Breast epithelium (tissue), 4 donors: ENCODE results near the gene RNF2. TPM values are rescaled to one million over a fixed set of nuclear protein-coding genes. Genes with fewer than 3 reads are reported as not detected.
A peak's percentile ranks its signal among the peaks of the same experiment; 100 is the strongest.

Source experiments
- DNase-seq, 2 donors: peaks; one replicate each; pipeline ENCODE4 v3.0.0-alpha.2; 2019; ENCODE audit warnings: low spot score in 2 of 2
- H3K27ac ChIP-seq, 2 donors: fragments of 200-600 bp; sonication (generic) in 1 of 2; one replicate each; pipeline ENCODE4 v1.5.1; 2016 to 2019; ENCODE audit warnings: mild to moderate bottlenecking in 1 of 2
- H3K27me3 ChIP-seq, 2 donors: fragments of 200-600 bp; sonication (generic) in 1 of 2; one replicate each; pipeline versions ENCODE4 v1.5.1 to v1.6.0; 2017 to 2019; ENCODE audit warnings: control low read depth in 1 of 2, mild to moderate bottlenecking in 1 of 2
- H3K36me3 ChIP-seq: fragments of 200-600 bp; one replicate; pipeline ENCODE4 v1.5.1; 2019
- H3K4me1 ChIP-seq, 2 donors: fragments of 200-600 bp; sonication (generic); one replicate each; pipeline ENCODE4 v1.5.1; 2016 to 2019; ENCODE audit warnings: control low read depth in 1 of 2
- H3K4me3 ChIP-seq, 3 donors: fragments of 200-600 bp; sonication (generic); 1 replicate in 2 of 3; 2 replicates in 1 of 3; pipeline ENCODE4 v1.5.1; 2016 to 2019; ENCODE audit warnings: mild to moderate bottlenecking in 3 of 3, moderate library complexity in 2 of 3
- H3K9me3 ChIP-seq, 2 donors: fragments of 200-600 bp; sonication (generic) in 1 of 2; one replicate each; pipeline ENCODE4 v1.5.1; 2016 to 2019; ENCODE audit warnings: control low read depth in 1 of 2
- CTCF ChIP-seq, 3 donors: fragments of 450-650 bp; IDR thresholded peaks; one replicate each; pipeline ENCODE4 v1.5.1; 2016 to 2017; ENCODE audit warnings: antibody characterized with exemption in 3 of 3, mild to moderate bottlenecking in 3 of 3, moderate library complexity in 3 of 3
- POLR2A ChIP-seq: fragments of 450-650 bp; IDR thresholded peaks from one replicate; pipeline ENCODE4 v1.6.1; 2016; ENCODE audit warnings: antibody characterized with exemption, mild to moderate bottlenecking, moderate library complexity
- POLR2AphosphoS5 ChIP-seq, 3 donors: sonication (generic); formaldehyde crosslinking; IDR thresholded peaks; one replicate each; pipeline ENCODE4 v1.6.1; 2017; ENCODE audit warnings: antibody characterized with exemption in 3 of 3
- intact Hi-C: fragments of 100-400 bp; cut with DNase I; formaldehyde crosslinking; loops from one replicate; pipeline ENCODE4 v1.15.1; 2023; ENCODE audit warnings: low total_unique reads
- total RNA-seq, 3 donors: library from RNA; depleted of rRNA; stranded (reverse); fragments of >200 nt; gene quantifications; one replicate each; pipeline ENCODE4 v1.1.0, GENCODE V29; 2016

Gene RNF2
- total RNA-seq, 3 donors from 2014 or later: 17.1 to 28.7 (median 20.3) TPM

GRCh38 chr1:185068341-185068740 is 23.0 kb downstream of the RNF2 start:
- intact Hi-C loops: no loop called here
- H3K4me1 ChIP-seq: no peaks in the 10 kb centered on the region
- H3K4me3 ChIP-seq: no peak overlapping the region
- H3K27me3 ChIP-seq: no peaks in the 10 kb centered on the region
- TF ChIP-seq POLR2A: no peak
- no peak for TF ChIP-seq POLR2AphosphoS5 (IDR thresholded peaks at IDR 0.05)
- no peak for TF ChIP-seq CTCF (IDR thresholded peaks at IDR 0.05)
- no peaks in the 10 kb centered on the region for H3K36me3 ChIP-seq
- no peak overlapping the region for H3K27ac ChIP-seq
- peak; percentile 44 to 67 for DNase-seq
- H3K9me3 ChIP-seq: no peaks in the 10 kb centered on the region

GRCh38 chr1:185069202-185069772 is 23.9 kb downstream of the RNF2 start:
- no peak for TF ChIP-seq CTCF (IDR thresholded peaks at IDR 0.05)
- no peak for TF ChIP-seq POLR2A
- no peak for TF ChIP-seq POLR2AphosphoS5 (IDR thresholded peaks at IDR 0.05)
- Histone ChIP-seq H3K27me3 (no peaks in the 10 kb centered on the region), H3K27ac (no peak overlapping the region), H3K4me1 (no peaks in the 10 kb centered on the region), H3K4me3 (no peak overlapping the region), H3K36me3 (no peaks in the 10 kb centered on the region), H3K9me3 (no peaks in the 10 kb centered on the region)
- no peak for DNase-seq
- intact Hi-C loops: no loop called here

- no peaks in the 10 kb centered on the region for H3K4me1 ChIP-seq
- TF ChIP-seq POLR2A: no peak
- H3K36me3 ChIP-seq: no peaks in the 10 kb centered on the region
- no peaks in the 10 kb centered on the region for H3K9me3 ChIP-seq
- intact Hi-C loops: no loop called here
- H3K4me3 ChIP-seq: no peak overlapping the region
- H3K27ac ChIP-seq: no peak overlapping the region
- no peak for DNase-seq
- no peaks in the 10 kb centered on the region for H3K27me3 ChIP-seq
Measured at GRCh38 chr1:185070051-185070450, 24.7 kb downstream of the RNF2 start.

GRCh38 chr1:185073725-185074124 is 28.4 kb downstream of the RNF2 start:
- no peaks in the 10 kb centered on the region for H3K9me3 ChIP-seq
- H3K4me1 ChIP-seq: no peaks in the 10 kb centered on the region
- H3K27me3 ChIP-seq: no peaks in the 10 kb centered on the region
- DNase-seq: no peak
- H3K27ac ChIP-seq: no peak overlapping the region
- no peaks in the 10 kb centered on the region for H3K36me3 ChIP-seq
- intact Hi-C loops: no loop called here
- TF ChIP-seq POLR2A: no peak
- TF ChIP-seq CTCF (IDR thresholded peaks at IDR 0.05): no peak
- TF ChIP-seq POLR2AphosphoS5 (IDR thresholded peaks at IDR 0.05): no peak
- no peak overlapping the region for H3K4me3 ChIP-seq

GRCh38 chr1:185074307-185074706 is 28.9 kb downstream of the RNF2 start:
- H3K36me3 ChIP-seq: no peaks in the 10 kb centered on the region
- no peak for DNase-seq
- H3K27ac ChIP-seq: no peak overlapping the region
- H3K4me3 ChIP-seq: no peak overlapping the region
- no peaks in the 10 kb centered on the region for H3K27me3 ChIP-seq
- no peaks in the 10 kb centered on the region for H3K9me3 ChIP-seq
- intact Hi-C loops: no loop called here
- no peaks in the 10 kb centered on the region for H3K4me1 ChIP-seq
- no peak for TF ChIP-seq CTCF (IDR thresholded peaks at IDR 0.05)
- TF ChIP-seq POLR2A: no peak
- no peak for TF ChIP-seq POLR2AphosphoS5 (IDR thresholded peaks at IDR 0.05)

GRCh38 chr1:185075476-185075875 is 30.1 kb downstream of the RNF2 start:
- intact Hi-C loops: no loop called here
- no peaks in the 10 kb centered on the region for H3K36me3 ChIP-seq
- H3K27ac ChIP-seq: no peak overlapping the region
- no peak for TF ChIP-seq CTCF (IDR thresholded peaks at IDR 0.05)
- TF ChIP-seq POLR2AphosphoS5 (IDR thresholded peaks at IDR 0.05): no peak
- TF ChIP-seq POLR2A: no peak
- no peaks in the 10 kb centered on the region for H3K9me3 ChIP-seq
- H3K27me3 ChIP-seq: no peaks in the 10 kb centered on the region
- H3K4me3 ChIP-seq: no peak overlapping the region
- H3K4me1 ChIP-seq: no peaks in the 10 kb centered on the region
- DNase-seq: no peak
